T-helper 1 cell treated with Interleukin-12 subunit alpha and Interleukin-12 subunit beta and Interleukin-4 antibody, amounts not matched to agents 30 μg/mL and 1 μg/mL, for 36 hours (primary cell): ENCODE results near the gene DLL4.

Source experiments
- H3K27ac Mint-ChIP-seq: one replicate; pipeline ENCODE4 v1.8.0; 2021; ENCODE audit warnings: mild to moderate bottlenecking, mixed read lengths
- H3K27me3 Mint-ChIP-seq: one replicate; pipeline ENCODE4 v1.8.0; 2021; ENCODE audit warnings: low read depth, mixed read lengths
- H3K36me3 Mint-ChIP-seq: one replicate; pipeline ENCODE4 v1.8.0; 2021; ENCODE audit warnings: low read depth, mixed read lengths
- H3K4me1 Mint-ChIP-seq: one replicate; pipeline ENCODE4 v1.8.0; 2021; ENCODE audit warnings: low read depth, mixed read lengths
- H3K4me3 Mint-ChIP-seq: one replicate; pipeline ENCODE4 v1.8.0; 2021; ENCODE audit warnings: mild to moderate bottlenecking, moderate library complexity, mixed read lengths
- H3K9me3 Mint-ChIP-seq: one replicate; pipeline ENCODE4 v1.8.0; 2021; ENCODE audit warnings: mixed read lengths

DLL4 gene

GRCh38 chr15:40986820-40987219, 57.7 kb downstream of the DLL4 start:
- Mint-ChIP-seq H3K4me1 (peaks cover 12% of the 10 kb centered on the region), H3K27me3 (no peaks in the 10 kb centered on the region), H3K4me3 (no peak overlapping the region), H3K9me3 (no peaks in the 10 kb centered on the region), H3K27ac (no peak overlapping the region), H3K36me3 (peaks cover 45% of the 10 kb centered on the region)

DNA sequence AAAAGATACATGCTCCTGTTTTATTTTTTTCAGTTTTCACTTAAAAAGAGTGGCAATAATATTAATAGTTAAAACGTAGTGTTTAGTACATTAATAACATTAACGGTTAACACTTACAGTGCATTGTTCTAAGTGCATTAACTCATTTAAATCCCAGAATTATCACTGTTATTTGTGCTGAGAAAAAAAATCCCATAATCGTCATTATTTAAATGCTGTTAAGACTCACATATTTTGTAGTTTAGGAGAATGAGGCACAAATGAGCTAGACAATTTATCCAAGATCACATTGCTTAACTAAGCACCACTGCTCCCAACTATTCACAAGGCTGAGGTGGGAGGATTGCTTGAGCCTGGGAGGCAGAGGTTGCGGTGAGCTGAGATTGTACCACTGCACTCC, 59.0 kb downstream of the DLL4 start:
- no peaks in the 10 kb centered on the region for H3K27me3 Mint-ChIP-seq
- H3K4me3 Mint-ChIP-seq: no peak overlapping the region
- no peak overlapping the region for H3K27ac Mint-ChIP-seq
- H3K9me3 Mint-ChIP-seq: no peaks in the 10 kb centered on the region
- H3K36me3 Mint-ChIP-seq: peaks cover 40% of the 10 kb centered on the region
- peaks cover 12% of the 10 kb centered on the region for H3K4me1 Mint-ChIP-seq
